ENCODE measurements around the gene MS4A4A. TPM values are rescaled to one million over a fixed set of nuclear protein-coding genes. Genes with fewer than 3 reads are reported as not detected.

Gene MS4A4A
- total and polyA plus RNA-seq, 2 of the 8 experiments (the other 6 are each of a cell fraction or from before 2014, with no cell fraction given), result not detected

GRCh38 chr11:60305906-60306619 lies 25.6 kb downstream of the MS4A4A start:
- Histone ChIP-seq H3K4me1 (replicated peaks in 1 of 4; ENCODE audit: control insufficient read depth in 3 of 4, insufficient read depth in 4 of 4, low read length in 3 of 4) (no peaks in the 10 kb centered on the region), H4K5ac (ENCODE audit: insufficient read length, low read depth, low read length) (no peak overlapping the region), H3K79me1 (ENCODE audit: low read depth, low read length) (no peaks in the 10 kb centered on the region), H3K9me3 (ENCODE audit: insufficient read depth in 2 of 2, low read depth in 1 of 2, low read length in 1 of 2) (no peaks in the 10 kb centered on the region), H2AK5ac (ENCODE audit: low read depth, low read length) (no peak overlapping the region), H2BK5ac (ENCODE audit: low read depth, low read length) (no peak overlapping the region), H3K56ac (replicated peaks; ENCODE audit: insufficient read length, low read depth, low read length) (no peak overlapping the region), H3K14ac (ENCODE audit: insufficient read length) (no peak overlapping the region), H3K18ac (ENCODE audit: extremely low read depth, low read length) (no peak overlapping the region), H4K20me1 (replicated peaks in 1 of 2; ENCODE audit: control insufficient read depth in 1 of 2, insufficient read depth in 2 of 2, low read length in 2 of 2) (no peaks in the 10 kb centered on the region), H4K91ac (replicated peaks; ENCODE audit: insufficient read length, low read length) (no peak overlapping the region), H3K9ac (replicated peaks in 1 of 4; ENCODE audit: extremely low read depth in 1 of 4, low read depth in 3 of 4, low read length in 3 of 4) (no peak overlapping the region), H3K27me3 (replicated peaks in 1 of 4; ENCODE audit: control insufficient read depth in 3 of 4, extremely low read depth in 1 of 4, insufficient read depth in 3 of 4, low read length in 3 of 4) (no peaks in the 10 kb centered on the region), H3K79me2 (ENCODE audit: control insufficient read depth in 1 of 2, insufficient read depth in 2 of 2, low read length in 2 of 2) (no peaks in the 10 kb centered on the region), H2BK20ac (ENCODE audit: low read length) (no peak overlapping the region), H3K4me3 (ENCODE audit: extremely low read depth in 1 of 4, insufficient read depth in 2 of 4, low read depth in 3 of 4, low read length in 4 of 4) (no peak overlapping the region), H4K8ac (ENCODE audit: extremely low read depth, insufficient read depth, low read length) (no peak overlapping the region), H3K4me2 (ENCODE audit: insufficient read depth in 1 of 2, low read depth in 2 of 2, low read length in 2 of 2) (no peak overlapping the region), H3K4ac (replicated peaks; ENCODE audit: insufficient read length, low read depth, low read length) (no peak overlapping the region), H2BK15ac (ENCODE audit: low read length) (no peak overlapping the region), H2BK120ac (replicated peaks; ENCODE audit: low read depth, low read length) (no peak overlapping the region), H3K36me3 (ENCODE audit: control insufficient read depth in 2 of 4, insufficient read depth in 4 of 4, low read length in 3 of 4) (no peaks in the 10 kb centered on the region), H2BK12ac (ENCODE audit: low read depth, low read length) (no peak overlapping the region), H3K27ac (ENCODE audit: low read depth, low read length) (no peak overlapping the region), H2AFZ (ENCODE audit: low read length) (no peak overlapping the region), H3K23ac (ENCODE audit: insufficient read length) (no peak overlapping the region), H3K23me2 (ENCODE audit: low read depth, low read length) (no peaks in the 10 kb centered on the region; the same call in 1 of the 2 replicates)
- CTCF ChIA-PET (ENCODE audit: partially characterized antibody), result interaction anchor here (1.3 to 2.1 kb wide), 2 partner anchors 10 to 28 kb away, joined by 5 to 14 read pairs; no protein-coding TSS in a partner anchor
- POLR2A ChIA-PET (ENCODE audit: partially characterized antibody), result no interaction called here
- FAIRE-seq (no peak), DNase-seq (ENCODE audit: low read depth in 1 of 2, low spot score in 2 of 2) (no peak)
- 82% methylated on average over 3 of the region's 3 CpGs; no CpG with 5 or more reads in 1 of the 2 experiments for WGBS, 2 experiments (ENCODE audit: extremely low coverage in 1 of 2, insufficient coverage in 1 of 2, insufficient read length in 1 of 2, insufficient replicate concordance in 2 of 2, low coverage in 1 of 2, low lambda C conversion rate in 2 of 2, missing lambda C conversion rate in 1 of 2)
- no peak for TF ChIP-seq EGR1 (IDR thresholded peaks at IDR 0.05; ENCODE audit: borderline replicate concordance, low read depth, low read length)
- TF ChIP-seq RBBP5 (IDR thresholded peaks at IDR 0.05; ENCODE audit: borderline replicate concordance, low read depth, low read length), result no peak
- TF ChIP-seq CHD2 (IDR thresholded peaks at IDR 0.05; ENCODE audit: low read length), result no peak
- no peak for TF ChIP-seq SRF (IDR thresholded peaks at IDR 0.05; ENCODE audit: low read depth, low read length)
- no peak for TF ChIP-seq FOSL1 (IDR thresholded peaks at IDR 0.05; ENCODE audit: insufficient read depth, low read depth, low read length)
- TF ChIP-seq BRCA1 (IDR thresholded peaks at IDR 0.05; ENCODE audit: low read depth, low read length), result no peak
